Pancreas (tissue), 10 donors: ENCODE results near the gene IL12RB2. TPM values are rescaled to one million over a fixed set of nuclear protein-coding genes. Genes with fewer than 3 reads are reported as not detected.

Experiments used
- ATAC-seq, 4 donors: fragments of 200-7000 bp; cut with Tn5 transposase; one replicate each; pipeline versions ENCODE4 v1.8.0 to v1.9.1; 2020; ENCODE audit warnings: mild to moderate bottlenecking in 4 of 4, moderate library complexity in 4 of 4
- DNase-seq, 6 donors: peaks; one replicate each; pipeline ENCODE4 v3.0.0-alpha.2; 2020
- FAIRE-seq: peaks from 2 replicates; lab custom pipeline; 2012; peaks lifted over from hg19 to GRCh38; lab: Jason Lieb, UNC
- H3K27ac ChIP-seq, 4 donors: fragments of 200-600 bp; sonication (generic); 1 replicate in 3 of 4; 2 replicates in 1 of 4; pipeline versions ENCODE4 v1.5.0 to v1.8.0; 2020
- H3K27me3 ChIP-seq, 4 donors: fragments of 200-600 bp; one replicate each; pipeline ENCODE4 v1.8.0; 2021
- H3K36me3 ChIP-seq, 3 donors: fragments of 200-600 bp; sonication (generic) in 1 of 3; one replicate each; pipeline versions ENCODE4 v1.5.0 to v1.8.0; 2020 to 2021
- H3K4me1 ChIP-seq, 3 donors: fragments of 200-600 bp; one replicate each; pipeline ENCODE4 v1.8.0; 2021
- H3K4me3 ChIP-seq, 4 donors: fragments of 200-600 bp; sonication (generic) in 2 of 4; one replicate each; pipeline versions ENCODE4 v1.5.0 to v1.8.0; 2020 to 2021
- H3K9me3 ChIP-seq, 4 donors: fragments of 200-600 bp; one replicate each; pipeline ENCODE4 v1.8.0; 2021
- CTCF ChIP-seq, 4 donors: fragments of 200-600 bp; sonication (generic) in 3 of 4; IDR thresholded peaks; one replicate each; pipeline versions ENCODE4 v1.5.0 to v1.8.0; 2021; ENCODE audit warnings: antibody characterized with exemption in 4 of 4
- WGBS, 2 donors: extraction: QIAGEN DNeasy Blood & Tissue Kit; methylation state at CpG; one replicate each; pipeline ENCODE4 v1.1.7; 2013; 5-methylcytosine and 5-hydroxymethylcytosine counted together
- intact Hi-C, 3 donors: fragments of 100-400 bp; cut with DNase I; formaldehyde crosslinking; loops; one replicate each; pipeline versions ENCODE4 v1.11.1 to v1.14.2; 2022
- polyA plus RNA-seq, 2 donors: library from polyadenylated mRNA; stranded (reverse); fragments of 200-250 nt; gene quantifications; one replicate each; pipeline ENCODE4 v1.2.3, GENCODE V29; 2013
- total RNA-seq, 6 donors: library from RNA; stranded (reverse); fragmentation: NEBNext Ultra II Directional in 4 of 6; extraction: Animal tissue kit (Norgen Biotek cat#: 25700) in 4 of 6; gene quantifications; one replicate each; pipeline versions ENCODE4 v1.2.1 to v1.2.4, GENCODE V29; 2021 to 2023
- donor health status: healthy with polysubstance abuse.
- donor health status: DM: no; HTN: no; CAD: no; lungs with moderate emphysema.
- donor health status: DM: no; HTN: no; CAD: no.
- donor health status: control.
- donor health status: control.
- donor health status: Bipolar disorder and iron deficiency.
- donor health status: DM: yes; HTN: yes; CAD: no.
- donor health status: DM: no; HTN: no; CAD: no.
- donor health status: DM: no; HTN: no; CAD: no.
- donor health status: DM: yes; HTN: yes; CAD: no.

Gene IL12RB2
- total and polyA plus RNA-seq, 8 donors, result 0.65 to 5.0 (median 2.7) TPM

- DNase-seq, result no peak
- no peak for TF ChIP-seq CTCF (IDR thresholded peaks at IDR 0.05)
- FAIRE-seq, result no peak
- Histone ChIP-seq H3K36me3 (no peaks in the 10 kb centered on the region), H3K4me3 (no peak overlapping the region), H3K27me3 (no peaks in the 10 kb centered on the region), H3K27ac (no peak overlapping the region), H3K9me3 (no peaks in the 10 kb centered on the region), H3K4me1 (peaks cover 0 to 7% (median 0%) of the 10 kb centered on the region in 3 donors)
- intact Hi-C loops, result no loop called here
- WGBS, 2 donors, result 71 to 80% methylated on average over 2 of the region's 2 CpGs
- ATAC-seq, result no peak
These were observed 126.2 kb downstream of the IL12RB2 start for GRCh38 chr1:67433837-67434236.

- no peak for DNase-seq
- Histone ChIP-seq H3K9me3 (no peaks in the 10 kb centered on the region), H3K4me3 (no peak overlapping the region), H3K27ac (no peak overlapping the region), H3K36me3 (no peaks in the 10 kb centered on the region), H3K4me1 (peaks cover 0 to 7% (median 0%) of the 10 kb centered on the region in 3 donors), H3K27me3 (no peaks in the 10 kb centered on the region)
- no peak for TF ChIP-seq CTCF (IDR thresholded peaks at IDR 0.05)
- no peak for FAIRE-seq
- intact Hi-C loops, result no loop called here
- ATAC-seq, result no peak
- 65 to 75% methylated on average over 2 of the region's 2 CpGs for WGBS, 2 donors
These were observed 126.8 kb downstream of the IL12RB2 start for GRCh38 chr1:67434491-67434890.

- FAIRE-seq (no peak), DNase-seq (no peak), ATAC-seq (no peak)
- intact Hi-C loops, result no loop called here
- H3K4me1 ChIP-seq, result peaks cover 0 to 4% (median 0%) of the 10 kb centered on the region in 3 donors
- no peak overlapping the region for H3K27ac ChIP-seq
- no peaks in the 10 kb centered on the region for H3K9me3 ChIP-seq
- no peaks in the 10 kb centered on the region for H3K36me3 ChIP-seq
- no peak for TF ChIP-seq CTCF (IDR thresholded peaks at IDR 0.05)
- H3K27me3 ChIP-seq, result no peaks in the 10 kb centered on the region
- WGBS, 2 donors, result 84 to 88% methylated on average over 4 of the region's 4 CpGs
- H3K4me3 ChIP-seq, result no peak overlapping the region
These were observed 128.9 kb downstream of the IL12RB2 start for GRCh38 chr1:67436511-67437055.

GRCh38 chr1:67437961-67438360, 130.3 kb downstream of the IL12RB2 start:
- FAIRE-seq (no peak), ATAC-seq (no peak)
- H3K27ac ChIP-seq, result no peak overlapping the region

More at GRCh38 chr1:67437961-67438360, 130.3 kb downstream of the IL12RB2 start:
- Histone ChIP-seq H3K27me3 (no peaks in the 10 kb centered on the region), H3K4me3 (no peak overlapping the region), H3K9me3 (no peaks in the 10 kb centered on the region), H3K36me3 (no peaks in the 10 kb centered on the region), H3K4me1 (no peaks in the 10 kb centered on the region)
- WGBS, 2 donors, result 45 to 58% methylated on average over 2 of the region's 2 CpGs
- no peak for TF ChIP-seq CTCF (IDR thresholded peaks at IDR 0.05)
- no peak for DNase-seq
- intact Hi-C loops, result no loop called here
